HG02678 (cell line): ENCODE measurements around the gene PIK3R5.

Experiments used
- ATAC-seq: cut with Tn5 transposase; IDR thresholded peaks from one replicate; pipeline ENCODE4 v1.9.1; 2021; ENCODE audit warnings: mild to moderate bottlenecking, moderate library complexity; ENCODE audit not compliant: unreplicated experiment

The PIK3R5 gene

GRCh38 chr17:8925141-8925540 lies 40.4 kb downstream of the PIK3R5 start:
- no peak for ATAC-seq

DNA sequence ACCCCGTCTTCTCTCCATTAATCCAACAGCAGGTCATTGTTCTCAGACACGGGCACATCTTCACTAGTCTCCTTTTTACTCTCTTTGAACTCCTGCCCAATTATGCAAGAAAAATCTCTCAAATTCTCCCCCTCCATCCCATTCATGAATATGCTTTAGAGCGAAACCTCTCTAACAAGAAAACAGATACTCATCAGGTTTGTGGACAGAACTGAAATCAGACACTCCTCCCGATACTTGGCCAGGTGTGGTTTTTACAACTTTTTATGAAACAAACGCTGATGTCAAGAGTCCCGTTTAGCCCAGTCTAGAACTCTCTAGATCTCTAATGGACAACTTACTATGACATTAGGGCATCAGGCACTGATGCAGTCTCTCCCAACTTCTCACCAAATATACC lies 40.9 kb downstream of the PIK3R5 start:
- peak; percentile 85 for ATAC-seq

GRCh38 chr17:8923762-8924161 lies 41.7 kb downstream of the PIK3R5 start:
- ATAC-seq, result no peak

DNA sequence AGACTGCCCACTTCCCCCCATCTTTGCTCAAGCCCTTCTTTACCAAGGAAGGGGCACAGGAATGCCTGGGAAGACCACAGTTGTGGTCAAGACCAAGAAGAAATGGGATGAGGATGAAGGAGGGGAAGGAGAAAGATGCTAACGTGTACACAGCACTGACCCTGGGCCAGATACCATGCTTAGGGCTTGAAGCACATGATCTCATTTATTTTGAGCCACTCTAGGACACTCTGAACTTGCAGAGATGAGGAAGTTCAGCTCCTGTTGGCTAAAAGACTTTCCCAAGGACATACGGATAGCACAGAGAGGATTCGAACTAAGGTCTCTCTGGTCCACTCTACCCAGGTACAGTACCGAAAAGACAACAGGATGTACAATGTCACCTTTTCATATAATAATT lies 42.6 kb downstream of the PIK3R5 start:
- no peak for ATAC-seq

DNA sequence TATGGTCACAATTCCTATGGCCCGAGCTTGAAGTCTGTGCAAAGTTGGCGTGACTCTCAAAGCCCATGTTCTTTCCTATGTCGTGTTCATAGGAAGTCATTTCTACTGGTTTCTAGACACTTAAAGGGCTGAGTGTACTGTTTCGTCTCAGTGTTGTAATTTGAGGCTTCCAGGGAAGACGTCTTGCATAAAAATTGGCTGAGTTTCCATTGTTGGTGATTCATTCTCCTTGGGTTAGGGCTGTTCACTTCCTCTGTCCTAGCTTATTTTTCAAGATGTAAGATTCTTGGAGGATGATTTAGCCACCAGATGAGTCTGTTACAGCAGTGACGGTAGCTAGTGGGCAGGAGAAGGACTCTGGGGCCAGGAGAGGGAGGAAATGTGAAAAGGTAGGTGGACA lies 43.1 kb downstream of the PIK3R5 start:
- no peak for ATAC-seq

GRCh38 chr17:8921147-8921546 lies 44.4 kb downstream of the PIK3R5 start:
- no peak for ATAC-seq

DNA sequence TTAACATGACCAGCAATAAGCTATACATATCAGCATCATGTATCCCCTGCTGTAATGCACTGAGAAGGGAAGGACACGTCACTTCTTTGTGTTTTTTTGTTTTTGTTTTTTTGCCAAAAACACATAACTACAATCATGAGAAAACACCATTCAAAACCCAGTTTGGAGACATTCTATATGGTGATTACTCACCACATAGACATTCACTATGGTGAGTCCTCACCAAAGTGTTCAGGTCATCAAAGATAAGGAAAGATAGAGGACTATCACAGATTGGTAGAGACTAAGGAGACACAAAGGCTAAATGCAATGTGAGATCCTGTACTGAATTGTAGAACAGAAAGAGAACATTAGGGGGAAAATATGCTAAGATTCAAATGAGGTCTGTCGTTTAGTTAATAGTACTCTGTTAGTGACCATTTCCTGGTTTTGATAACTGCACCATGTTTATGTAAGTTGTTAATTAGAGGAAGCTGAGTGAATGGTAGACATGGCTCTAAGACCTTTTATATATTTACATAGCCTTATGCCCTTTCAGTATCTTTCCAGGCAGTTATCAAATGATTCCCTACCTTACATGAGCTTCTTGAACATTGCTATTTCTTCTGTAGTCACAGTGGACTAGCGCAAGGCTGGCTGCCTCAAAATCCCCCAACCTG lies 46.6 kb downstream of the PIK3R5 start:
- ATAC-seq, result no peak

DNA sequence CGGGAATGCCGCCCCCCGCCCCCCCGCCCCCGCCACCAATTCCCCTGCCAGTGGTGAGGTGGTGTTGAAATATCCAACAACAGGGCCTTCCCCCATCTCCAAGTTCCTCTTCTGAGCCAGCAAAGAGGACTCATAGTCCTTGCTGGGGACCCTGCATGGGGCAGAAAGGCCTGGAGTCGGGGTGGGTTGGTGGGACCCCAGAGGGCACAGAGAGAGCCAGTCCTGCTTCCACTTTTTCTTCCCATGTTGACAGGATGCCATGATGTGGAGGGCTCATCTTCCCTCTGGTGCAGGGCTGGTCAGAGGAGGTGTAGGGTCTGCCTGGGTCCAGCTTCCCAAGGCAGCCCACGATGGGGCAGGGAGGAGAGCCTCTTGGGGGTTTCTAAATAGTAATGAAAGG lies 49.0 kb downstream of the PIK3R5 start:
- no peak for ATAC-seq

DNA sequence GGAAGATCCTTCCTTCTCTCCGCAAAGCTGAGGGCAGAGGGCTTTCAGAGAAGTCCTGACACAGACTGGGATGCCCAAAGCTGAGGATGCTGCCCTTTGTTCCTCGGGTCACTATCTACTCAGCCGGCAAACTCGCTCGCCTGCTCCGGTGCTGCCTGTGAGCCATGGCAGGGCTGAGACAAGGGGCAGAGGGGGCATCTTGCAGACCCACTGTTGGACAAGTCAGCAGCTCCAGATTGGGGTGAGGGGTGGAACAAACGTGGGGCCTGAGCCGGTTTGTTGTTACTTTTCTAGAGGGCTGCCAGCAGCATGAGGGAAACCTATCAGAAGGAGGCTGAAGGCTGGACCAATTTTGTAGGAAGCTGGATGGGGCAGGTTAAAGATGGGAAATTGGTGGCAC lies 51.0 kb downstream of the PIK3R5 start:
- ATAC-seq, result no peak

DNA sequence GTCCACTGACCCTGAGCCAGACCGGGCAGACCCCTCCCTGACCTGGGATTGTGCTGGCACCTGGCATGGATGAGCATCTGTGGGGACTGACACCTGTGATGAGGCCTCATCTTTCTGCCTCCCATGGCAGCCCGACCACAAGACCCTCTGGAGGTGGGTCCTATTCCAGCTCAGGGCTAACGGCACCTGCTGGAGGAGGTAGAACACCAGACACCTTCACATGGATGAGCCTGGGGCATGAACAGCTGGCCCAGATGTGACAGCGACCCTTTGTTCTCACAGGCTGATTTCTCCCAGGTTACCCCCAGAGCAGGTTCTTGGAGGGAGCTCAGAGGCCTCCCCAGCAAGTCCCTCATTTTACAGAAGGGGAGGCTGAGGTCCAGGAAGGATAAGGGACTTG lies 51.6 kb downstream of the PIK3R5 start:
- ATAC-seq, result no peak

- no peak for ATAC-seq
Observed at GRCh38 chr17:8913091-8913490, 52.4 kb downstream of the PIK3R5 start.

- no peak for ATAC-seq
Observed at GRCh38 chr17:8912084-8912981, 53.2 kb downstream of the PIK3R5 start.

DNA sequence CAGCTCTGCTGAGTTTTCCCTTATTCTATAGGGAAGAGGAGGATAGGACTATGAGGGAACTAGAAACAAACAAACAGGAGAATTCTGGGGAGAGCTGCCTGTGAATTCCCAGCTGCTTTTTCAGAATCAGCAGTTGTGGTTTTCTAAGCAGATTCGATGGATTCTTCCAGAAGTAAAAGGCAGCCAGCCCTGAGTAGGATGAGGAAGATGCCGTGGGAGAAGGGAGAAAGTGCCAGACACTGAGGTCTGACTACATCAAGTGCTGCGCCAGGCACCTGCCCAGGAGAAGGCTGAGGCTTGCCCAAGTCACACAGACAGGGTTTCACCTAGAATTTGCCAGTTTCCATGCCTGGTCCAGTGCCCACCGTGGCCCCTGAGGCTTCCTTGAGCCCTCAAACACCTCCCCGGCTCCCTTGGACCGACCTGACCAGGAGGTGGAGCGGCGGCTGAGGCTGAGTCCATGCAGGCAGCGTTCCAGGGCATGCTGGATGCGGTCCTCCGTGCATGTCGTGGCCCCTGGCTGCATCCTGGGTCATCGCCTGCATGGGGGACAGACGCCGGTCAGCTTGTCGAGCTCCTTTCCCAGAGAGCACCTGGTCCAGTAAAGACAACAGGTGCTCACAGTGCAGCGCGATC lies 54.4 kb downstream of the PIK3R5 start:
- ATAC-seq, result no peak

GRCh38 chr17:8909586-8910270 lies 55.8 kb downstream of the PIK3R5 start:
- ATAC-seq, result no peak

GRCh38 chr17:8905331-8905730 lies 60.2 kb downstream of the PIK3R5 start:
- no peak for ATAC-seq

- ATAC-seq, result no peak
Observed at GRCh38 chr17:8904686-8905085, 60.8 kb downstream of the PIK3R5 start.

DNA sequence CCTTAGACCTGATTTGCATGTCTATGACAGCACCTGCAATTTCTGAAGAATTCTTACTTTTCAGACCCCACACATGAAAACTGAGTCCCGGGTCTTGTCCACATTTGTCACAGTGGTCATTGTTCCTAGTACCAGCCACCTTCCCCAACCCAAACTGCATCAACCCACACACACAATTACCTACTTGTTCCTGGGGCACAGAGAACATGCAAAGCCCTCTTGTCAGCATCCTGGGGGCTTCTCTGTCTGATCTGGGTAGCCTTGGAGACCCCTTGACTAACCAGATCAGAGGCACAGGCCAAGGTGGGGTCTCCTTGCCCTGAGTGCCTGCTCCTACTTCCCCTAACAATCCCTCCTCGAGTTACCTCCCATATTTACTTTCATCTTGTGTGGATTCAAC lies 61.3 kb downstream of the PIK3R5 start:
- no peak for ATAC-seq

DNA sequence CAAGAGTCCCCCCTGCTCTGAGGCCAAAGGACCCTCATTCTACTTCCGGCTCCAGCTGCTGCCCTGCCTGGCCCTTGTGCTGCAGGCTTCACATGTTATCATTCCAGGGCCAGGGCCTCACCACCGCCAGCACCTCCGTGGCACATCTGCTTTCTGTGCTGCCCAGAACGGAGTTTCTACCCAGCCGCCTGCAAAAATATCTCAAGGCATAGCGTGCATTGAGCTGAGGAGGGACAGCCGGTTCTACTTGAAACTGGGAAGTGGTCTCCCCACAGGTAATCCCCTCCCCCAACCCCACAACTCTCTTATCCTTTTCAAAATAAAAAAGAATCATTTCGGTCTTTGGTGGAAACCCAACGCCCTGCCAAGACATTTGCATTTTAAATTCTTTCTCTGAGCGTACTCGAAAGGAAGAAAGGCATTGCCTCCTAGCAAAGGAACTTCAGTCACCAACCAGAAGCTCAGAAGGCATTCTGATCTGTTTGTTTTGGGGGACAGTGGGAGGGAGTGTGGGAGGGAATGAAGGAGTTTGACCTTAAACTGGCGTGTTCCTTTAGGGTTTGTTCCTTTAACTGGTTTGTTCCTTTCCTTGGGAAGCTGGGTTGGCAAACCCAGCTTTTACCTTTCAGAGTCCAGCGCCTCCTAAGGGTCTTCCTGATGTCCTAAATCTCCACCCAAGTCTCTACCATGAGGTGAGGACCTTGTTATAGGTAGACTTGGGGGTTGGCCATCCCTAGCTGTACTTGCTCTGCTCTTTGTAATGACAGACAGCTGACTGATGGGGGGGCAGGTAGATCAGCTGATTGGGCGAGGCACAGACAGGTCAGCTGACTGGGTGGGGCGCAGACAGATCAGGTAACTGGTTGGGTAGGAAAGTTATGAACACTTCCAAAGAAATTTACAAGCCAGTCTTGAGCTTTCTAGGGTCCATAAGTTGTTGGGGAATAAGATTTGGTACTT lies 64.6 kb downstream of the PIK3R5 start:
- peak; percentile 60 for ATAC-seq

GRCh38 chr17:8900207-8900606 lies 65.3 kb downstream of the PIK3R5 start:
- no peak for ATAC-seq

DNA sequence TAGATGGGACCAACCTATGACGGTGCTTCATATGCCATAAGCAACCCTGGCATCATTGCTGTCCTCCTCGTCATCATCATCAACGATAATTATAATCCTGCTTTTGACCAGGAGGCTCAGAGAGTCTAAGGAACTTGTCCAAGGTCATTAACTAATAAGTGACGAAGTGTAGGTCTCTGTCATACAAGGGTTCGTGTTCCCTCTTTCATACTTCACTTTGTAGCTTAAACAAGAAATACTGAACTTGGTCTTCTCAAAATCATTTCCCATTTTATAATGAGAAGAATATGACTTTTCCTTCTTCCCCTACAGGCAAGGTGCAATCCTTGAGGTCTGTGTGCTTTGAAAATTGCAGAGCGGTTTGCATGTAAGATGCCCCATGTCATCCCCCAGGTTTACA lies 66.9 kb downstream of the PIK3R5 start:
- ATAC-seq, result no peak
